GM19043 (cell line): ENCODE measurements around the gene MZT2A.
"Not testable (repeated sequence)": the region's sequence is repeated elsewhere in the genome, so short reads cannot be mapped to it uniquely, and the experiment has no call there.

ENCODE experiments used
- ATAC-seq: cut with Tn5 transposase; IDR thresholded peaks from one replicate; pipeline ENCODE4 v1.9.1; 2021; ENCODE audit warnings: low read depth; ENCODE audit not compliant: unreplicated experiment

Gene MZT2A

DNA sequence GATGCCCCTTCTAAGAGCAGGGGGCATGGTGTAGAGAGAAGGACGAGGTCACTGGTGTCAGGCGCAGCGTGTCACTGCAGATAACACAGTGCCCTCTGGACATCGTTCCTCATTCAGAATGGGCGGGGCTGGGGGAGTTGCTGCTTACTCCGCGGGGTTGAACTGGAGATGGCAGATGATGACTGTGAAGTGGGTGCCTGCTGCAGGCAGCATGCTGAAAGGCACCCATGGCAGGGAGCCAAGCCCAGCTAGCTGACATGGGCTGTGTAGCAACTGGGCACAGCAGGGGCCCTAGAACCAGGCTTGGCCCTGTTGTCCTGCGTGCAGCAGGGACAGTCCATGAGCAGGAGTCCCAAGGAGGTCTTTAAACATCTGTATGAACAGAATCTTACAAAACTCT is 20.6 kb downstream of the MZT2A start:
- ATAC-seq = not testable (repeated sequence)

DNA sequence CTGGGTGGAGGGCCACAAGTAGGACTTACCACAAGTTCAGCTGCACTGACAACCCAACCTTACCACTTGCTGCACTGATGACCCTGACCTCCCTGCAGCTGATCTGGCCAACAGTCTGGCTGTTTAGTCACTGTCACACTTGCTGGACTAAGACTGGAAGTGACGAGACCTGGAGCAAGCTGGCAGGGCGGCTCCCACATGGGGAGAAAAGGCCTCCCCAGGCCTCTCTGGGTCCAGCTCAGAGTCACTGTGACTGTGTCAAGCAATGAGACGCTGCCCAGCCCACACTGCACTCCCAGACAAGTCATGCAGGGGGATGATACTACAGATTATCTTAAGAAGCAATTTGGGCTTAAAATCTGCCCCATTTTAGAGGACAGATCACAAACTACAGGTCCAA is 21.3 kb downstream of the MZT2A start:
- not testable (repeated sequence) for ATAC-seq

DNA sequence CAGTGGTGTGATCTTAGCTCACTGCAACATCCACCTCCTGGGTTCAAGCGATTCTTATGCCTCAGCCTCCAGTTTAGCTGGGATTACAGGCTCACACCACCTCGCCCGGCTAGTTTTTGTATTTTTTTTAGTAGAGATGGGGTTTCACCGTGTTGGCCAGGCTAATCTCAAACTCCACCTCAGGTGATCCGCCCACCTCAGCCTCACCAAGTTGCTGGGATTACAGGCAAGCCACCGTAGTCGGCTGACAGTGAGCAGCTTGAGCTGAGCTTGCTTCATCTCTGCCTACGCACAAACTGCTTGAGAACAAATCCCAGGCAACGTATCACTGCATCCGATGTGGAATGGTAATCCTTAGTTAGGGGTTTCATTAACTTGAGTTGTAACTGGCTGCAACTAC is 24.5 kb downstream of the MZT2A start:
- not testable (repeated sequence) for ATAC-seq

DNA sequence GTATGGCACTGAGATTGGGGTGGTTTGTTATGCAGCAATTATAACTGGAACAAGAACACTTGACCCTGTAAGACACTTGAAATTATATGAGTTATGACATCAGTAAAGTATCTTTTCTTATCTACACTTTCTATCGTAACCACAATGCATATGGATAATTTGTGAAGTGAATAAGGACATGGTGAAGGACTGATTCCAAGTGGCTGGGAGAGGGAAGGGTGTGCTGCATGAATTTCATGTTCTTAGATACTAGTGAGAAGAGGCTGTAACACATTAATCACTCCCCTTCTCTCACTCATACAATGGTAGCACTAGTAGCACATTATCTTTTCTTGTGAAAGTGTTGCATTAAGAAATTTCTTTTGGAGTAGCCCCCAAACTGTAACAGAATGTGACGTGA is 37.3 kb downstream of the MZT2A start:
- ATAC-seq = not testable (repeated sequence)

DNA sequence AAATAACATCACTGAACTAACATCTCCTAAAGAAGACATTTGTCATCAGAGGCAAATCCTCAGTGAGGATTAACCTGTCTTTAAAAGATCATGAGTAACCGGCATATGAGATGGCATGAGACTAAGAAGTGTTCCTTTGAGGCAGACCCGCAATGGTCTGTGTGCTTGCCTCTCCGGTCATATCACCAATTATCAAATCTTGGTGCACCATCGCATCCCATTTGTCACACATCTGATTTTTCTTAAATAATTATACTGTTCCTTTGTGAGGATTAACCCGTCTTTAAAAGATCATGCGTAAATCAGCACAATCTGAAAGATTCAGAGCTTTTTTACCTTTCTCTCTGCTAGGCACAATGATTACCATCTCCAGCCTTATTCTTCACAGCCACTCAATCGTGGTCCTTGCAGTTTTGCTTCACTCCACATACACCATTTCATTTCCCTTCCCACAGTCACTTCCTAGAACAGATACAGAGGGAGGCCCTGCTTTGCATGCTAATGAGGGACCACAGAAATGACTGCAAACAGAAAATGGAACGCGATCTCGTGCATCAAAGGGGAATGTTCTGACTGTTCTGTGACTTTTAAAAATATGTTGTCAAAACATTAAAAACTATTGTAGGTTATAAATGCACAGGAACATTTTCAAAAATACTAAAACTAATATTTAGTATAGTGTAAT is 40.8 kb downstream of the MZT2A start:
- peak; percentile 80 for ATAC-seq

DNA sequence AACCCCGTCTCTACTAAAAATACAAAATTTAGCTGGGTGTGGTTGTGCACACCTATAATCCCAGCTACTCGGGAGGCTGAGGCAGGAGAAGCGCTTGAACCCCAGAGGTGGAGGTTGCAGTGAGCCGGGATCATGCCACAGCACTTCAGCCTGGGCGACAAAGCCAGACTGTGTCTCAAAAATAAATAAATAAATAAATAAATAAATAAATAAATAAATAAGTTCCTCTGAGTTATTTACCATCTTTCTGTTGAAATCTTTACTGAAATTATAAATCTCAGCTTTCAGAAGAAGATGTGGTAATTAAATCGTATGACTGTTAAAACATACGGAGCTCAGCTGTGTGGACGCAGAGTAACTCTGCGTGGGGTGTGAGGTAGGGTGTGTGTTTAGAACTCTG is 44.2 kb downstream of the MZT2A start:
- not testable (repeated sequence) for ATAC-seq

DNA sequence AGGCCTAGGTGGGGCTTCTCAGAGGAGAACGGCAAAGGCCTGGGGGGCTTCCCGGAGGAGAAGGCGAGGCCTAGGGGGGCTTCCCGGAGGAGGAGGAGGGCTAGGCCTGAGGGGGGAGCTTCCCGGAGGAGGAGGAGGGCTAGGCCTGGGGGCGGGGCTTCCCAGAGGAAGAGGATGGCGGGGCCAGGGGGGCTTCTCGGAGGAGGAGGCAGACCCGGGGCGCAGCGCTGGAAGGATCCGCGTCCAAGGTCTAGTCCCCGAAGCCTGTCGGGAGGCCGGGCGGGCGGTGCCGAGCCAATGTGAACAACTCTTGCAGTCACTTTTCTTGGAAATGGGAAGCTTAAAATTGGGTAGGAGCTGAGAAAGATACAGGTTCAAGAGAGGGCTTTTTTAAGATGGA is 46.3 kb downstream of the MZT2A start:
- ATAC-seq = no peak

DNA sequence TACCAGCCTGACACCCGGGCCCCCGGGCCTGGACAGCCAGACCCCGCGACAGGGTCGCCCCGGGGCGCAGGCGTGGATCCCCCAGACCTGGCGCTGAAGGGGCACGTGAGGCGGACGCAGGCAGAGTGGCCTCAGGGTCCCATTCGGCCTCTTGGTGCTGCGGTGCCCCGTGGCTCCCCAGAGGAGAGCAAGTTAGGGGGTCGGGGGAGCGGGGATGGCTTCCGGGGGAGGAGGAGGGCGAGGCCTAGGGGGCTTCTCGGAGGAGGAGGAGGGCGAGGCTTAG is 46.7 kb downstream of the MZT2A start:
- not testable (repeated sequence) for ATAC-seq

DNA sequence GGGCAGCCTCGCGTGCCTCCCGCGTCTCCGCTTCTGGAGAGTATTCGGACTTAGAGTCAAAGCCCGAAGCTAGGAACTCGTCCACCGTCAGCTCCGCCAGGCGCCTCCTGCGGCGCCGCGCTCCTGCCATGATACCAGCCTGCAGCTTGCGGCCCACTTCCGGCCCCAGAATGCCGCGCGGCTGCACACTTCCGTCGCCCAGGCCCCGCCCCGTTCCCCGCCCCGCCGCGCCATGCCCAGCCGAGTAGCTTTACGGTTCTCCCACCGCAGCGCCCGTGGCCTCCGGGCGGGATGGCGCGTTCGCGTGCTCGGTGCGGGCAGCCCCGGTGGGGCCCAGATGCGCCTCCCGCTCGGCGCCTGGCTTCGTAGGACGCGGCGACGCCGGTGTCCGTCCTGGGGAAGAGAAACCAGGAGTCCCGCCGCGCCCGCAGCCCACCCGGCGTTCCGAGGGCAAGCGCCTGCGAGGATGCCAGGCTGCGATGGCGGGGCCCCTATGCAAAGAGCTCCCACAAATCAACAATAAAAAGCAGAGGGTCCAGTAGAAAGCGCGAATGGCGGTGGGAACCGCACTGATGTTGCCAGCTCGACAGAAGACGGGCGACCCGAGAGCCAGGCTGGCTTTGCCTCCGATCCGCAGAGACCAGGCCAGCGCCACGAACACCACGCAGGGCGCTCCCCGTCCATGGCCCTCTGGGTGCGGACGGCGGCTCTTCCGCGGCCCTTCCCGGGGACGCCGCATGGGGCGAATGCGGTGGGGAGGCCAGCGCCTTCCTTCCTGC is 47.3 kb downstream of the MZT2A start:
- ATAC-seq = not testable (repeated sequence)

DNA sequence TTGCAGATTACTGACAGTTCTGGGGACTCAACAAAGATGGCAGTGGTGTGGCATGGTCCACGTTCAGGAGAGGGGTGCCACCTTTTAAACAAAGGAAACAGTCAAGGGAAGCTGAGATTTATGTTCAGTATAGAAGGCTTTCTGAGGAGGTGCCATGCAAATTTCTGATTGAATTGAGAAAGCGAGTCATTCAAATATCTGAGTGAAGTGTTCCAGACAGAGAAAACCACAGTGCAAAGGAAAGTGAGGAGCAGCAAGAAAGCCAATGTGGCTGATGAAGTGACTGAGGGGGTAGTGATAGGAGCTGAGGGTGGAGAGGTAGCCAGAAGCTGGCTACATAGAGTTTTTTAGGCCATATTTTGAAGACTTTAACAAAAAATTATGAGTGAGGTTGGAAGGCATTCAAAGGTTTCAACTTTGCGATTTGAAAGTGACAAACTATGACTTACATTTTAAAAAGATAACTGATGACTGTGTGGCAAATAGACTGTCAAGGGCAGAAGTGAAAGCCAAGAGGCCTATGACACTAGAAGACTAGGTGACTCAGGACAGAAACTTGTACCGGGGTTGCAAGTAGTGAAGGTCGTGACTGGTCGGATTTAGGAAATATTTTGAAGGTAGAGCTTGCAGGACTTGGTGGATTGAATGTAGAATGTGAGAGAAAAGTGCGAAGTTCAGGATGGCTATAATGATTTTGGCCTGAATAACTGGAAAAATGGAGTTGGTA is 51.3 kb downstream of the MZT2A start:
- not testable (repeated sequence) for ATAC-seq
